ES-I3 (cell line): ENCODE results near the gene MT3.

Source experiments
- H3K36me3 ChIP-seq: 2 replicates; pipeline ENCODE4 v1.6.1; 2013; ENCODE audit warnings: mild to moderate bottlenecking, low read length, control low read depth, moderate library complexity; ENCODE audit not compliant: insufficient read depth
- H3K4me1 ChIP-seq: 2 replicates; pipeline ENCODE4 v1.6.1; 2013; ENCODE audit warnings: mild to moderate bottlenecking, control low read depth, low read length; ENCODE audit not compliant: insufficient read depth
- H3K9ac ChIP-seq: 2 replicates; pipeline ENCODE4 v1.6.1; 2013; ENCODE audit warnings: low read depth, mild to moderate bottlenecking, low read length, moderate library complexity
- H3K9me3 ChIP-seq: 2 replicates; pipeline ENCODE4 v1.6.1; 2013; ENCODE audit warnings: mild to moderate bottlenecking, low read length, moderate library complexity; ENCODE audit not compliant: control insufficient read depth, insufficient read depth

Gene MT3

DNA sequence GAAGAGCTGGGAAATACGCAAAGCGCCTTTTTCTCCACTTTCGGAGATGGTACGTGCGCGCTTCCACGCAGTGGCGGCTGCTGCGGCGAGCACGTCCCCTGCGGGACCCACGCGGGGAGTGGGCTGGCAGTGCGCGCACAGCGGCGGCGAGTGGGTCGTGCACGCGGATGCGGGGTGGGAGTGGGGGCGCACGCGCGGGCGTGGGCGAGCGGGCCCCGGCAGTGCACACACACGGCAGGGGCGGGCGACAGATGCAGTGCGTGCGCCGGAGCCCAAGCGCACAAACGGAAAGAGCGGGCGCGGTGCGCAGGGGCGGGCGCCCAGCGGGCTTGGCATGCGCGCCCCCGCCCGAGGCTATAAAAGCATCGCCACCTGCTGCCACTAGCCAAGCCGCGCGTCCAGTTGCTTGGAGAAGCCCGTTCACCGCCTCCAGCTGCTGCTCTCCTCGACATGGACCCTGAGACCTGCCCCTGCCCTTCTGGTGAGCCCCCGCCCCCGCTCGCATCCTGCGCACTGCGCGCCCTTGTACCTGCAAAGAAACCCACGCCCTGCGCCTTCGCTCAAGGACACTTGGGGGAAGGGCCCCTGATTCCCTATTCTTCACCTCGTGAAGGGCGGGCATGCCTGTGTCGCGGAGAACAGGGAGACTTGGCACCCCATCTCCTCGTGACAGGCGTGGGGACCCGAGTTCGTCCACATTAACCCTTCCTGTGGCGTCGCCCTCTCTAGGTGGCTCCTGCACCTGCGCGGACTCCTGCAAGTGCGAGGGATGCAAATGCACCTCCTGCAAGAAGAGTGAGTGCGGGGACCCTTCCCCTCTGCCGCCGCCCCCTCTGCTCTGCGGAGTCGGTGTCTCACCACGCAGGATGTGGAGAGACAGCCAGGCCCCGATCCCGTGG, at the start of gene MT3:
Gene MT3 (plus strand): TSS at position 388 of the 899 bp plus-strand sequence. CDS start 63 bp downstream, at position 451.
- Histone ChIP-seq H3K36me3 (no peaks in the 10 kb centered on the region), H3K4me1 (no peaks in the 10 kb centered on the region; the same call in 1 of the 2 replicates), H3K9ac (peak within 1 kb of the TSS; percentile 56), H3K9me3 (no peaks in the 10 kb centered on the region; the same call in 1 of the 2 replicates)

DNA sequence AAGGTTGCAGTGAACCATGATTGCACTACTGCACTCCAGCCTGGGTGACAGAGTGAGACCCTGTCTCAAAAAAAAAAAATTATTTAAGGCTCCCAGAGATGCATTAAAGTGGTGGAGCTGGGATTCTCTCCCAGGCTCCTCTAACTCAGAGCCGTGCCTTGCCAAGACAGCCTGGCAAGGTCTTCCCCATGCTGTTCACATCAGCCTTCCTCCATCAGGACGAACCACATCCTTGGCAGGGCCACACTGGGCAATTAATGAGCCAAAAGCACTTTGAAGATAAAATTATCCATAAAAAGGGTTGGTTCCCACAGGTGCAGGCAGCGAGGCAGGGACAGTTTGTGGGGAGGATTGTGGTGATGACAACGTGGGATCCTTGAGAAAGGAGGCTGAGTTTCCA, 49.7 kb upstream of the MT3 start:
- Histone ChIP-seq H3K9me3 (no peaks in the 10 kb centered on the region), H3K9ac (no peak overlapping the region), H3K4me1 (no peaks in the 10 kb centered on the region), H3K36me3 (no peaks in the 10 kb centered on the region)

DNA sequence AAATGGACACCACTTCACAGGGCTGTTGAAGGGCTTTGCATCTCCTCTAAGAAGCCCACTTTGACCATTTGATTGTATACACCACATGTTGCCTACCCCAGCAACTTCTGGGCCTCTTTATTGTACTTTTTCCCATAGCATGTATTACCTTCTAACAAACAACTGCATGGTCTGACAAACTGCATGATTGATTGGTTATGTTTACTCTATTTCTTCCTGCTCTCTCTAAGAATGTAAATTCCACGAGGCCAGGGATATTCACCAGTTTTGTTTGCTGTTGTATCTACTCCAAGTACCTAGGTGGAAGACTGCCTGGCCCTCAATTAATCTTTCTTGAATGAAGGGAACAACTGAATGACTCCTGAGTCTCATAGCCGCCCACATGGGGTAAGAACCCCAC, 47.3 kb upstream of the MT3 start:
- Histone ChIP-seq H3K9me3 (no peaks in the 10 kb centered on the region), H3K4me1 (0 out of 2 replicates have a peak, but pooled peaks cover 5% of the 10 kb centered on the region), H3K36me3 (no peaks in the 10 kb centered on the region), H3K9ac (no peak overlapping the region)

DNA sequence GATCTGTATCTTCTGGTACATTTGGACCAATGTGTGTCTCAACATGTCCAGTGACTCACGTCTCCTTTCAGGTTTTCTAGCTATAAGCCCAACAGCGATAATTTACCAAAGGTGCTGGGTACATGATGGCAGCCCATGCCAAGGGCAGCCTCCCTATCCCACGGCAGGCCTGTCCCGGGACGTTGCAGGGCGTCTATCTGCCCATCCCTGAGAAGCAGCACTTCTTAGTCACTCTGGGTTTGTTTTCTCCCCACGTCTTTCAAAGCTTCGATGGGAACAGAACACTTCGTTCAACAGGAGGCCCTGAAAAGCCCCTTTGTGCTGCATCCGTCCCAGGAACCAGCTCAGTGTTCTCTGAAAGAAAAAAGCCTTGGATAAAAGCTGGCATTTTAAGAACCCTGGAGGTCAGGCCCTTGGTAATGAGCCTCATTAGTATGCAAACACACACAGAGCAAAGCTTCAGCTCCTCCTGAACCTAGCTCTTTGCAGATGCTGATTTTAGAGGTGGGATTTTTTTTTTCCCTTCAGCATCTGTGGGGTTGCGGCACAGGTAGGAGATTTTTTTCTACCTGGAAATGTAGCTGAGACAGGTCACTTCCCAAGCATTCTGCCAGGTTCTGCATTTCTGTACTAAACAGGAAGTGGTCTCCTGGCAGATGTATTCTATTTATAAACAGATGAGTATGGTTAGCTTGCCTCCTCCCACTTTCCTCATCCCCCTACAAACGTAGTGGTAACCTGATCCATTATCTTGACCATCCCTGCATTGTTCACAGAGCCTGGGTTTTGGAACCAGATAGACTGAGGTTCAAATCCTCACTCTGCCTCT, 42.0 kb upstream of the MT3 start:
- no peaks in the 10 kb centered on the region for H3K36me3 ChIP-seq
- peaks cover 19% of the 10 kb centered on the region for H3K4me1 ChIP-seq
- H3K9ac ChIP-seq = peak overlapping the region; percentile 30
- no peaks in the 10 kb centered on the region for H3K9me3 ChIP-seq

DNA sequence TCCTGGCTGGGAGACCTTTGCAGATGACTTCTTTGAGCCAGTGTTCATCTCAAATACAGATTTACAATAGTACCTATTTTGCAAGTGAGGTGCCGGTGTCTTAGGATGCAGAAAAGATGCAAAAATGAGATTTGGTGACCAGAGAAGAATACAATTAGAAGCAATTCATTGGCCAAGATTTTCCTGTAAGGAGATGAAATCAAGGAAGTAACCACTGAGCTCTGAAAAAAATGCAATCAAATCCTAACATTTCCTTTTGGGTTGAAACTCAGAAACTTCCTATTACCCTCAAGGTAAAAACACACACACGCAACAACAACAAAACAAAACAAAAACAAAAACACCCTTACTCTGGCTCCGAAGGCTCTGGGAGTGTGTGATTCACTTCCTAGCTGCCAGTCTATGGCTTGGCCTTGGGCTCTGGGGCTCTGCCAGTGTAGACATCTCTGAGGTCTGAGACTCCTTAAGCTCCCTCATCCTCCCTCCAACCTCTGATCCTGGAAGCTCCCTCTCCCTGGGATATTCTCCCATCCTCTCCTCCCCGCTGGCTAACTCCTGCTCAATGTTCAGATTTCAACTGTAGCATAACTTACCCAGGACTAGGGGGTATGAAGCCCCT, 41.3 kb upstream of the MT3 start:
- peaks cover 19% of the 10 kb centered on the region for H3K4me1 ChIP-seq
- peak overlapping the region; percentile 5; the same call in 1 of the 2 replicates for H3K9ac ChIP-seq
- no peaks in the 10 kb centered on the region for H3K9me3 ChIP-seq
- no peaks in the 10 kb centered on the region for H3K36me3 ChIP-seq

DNA sequence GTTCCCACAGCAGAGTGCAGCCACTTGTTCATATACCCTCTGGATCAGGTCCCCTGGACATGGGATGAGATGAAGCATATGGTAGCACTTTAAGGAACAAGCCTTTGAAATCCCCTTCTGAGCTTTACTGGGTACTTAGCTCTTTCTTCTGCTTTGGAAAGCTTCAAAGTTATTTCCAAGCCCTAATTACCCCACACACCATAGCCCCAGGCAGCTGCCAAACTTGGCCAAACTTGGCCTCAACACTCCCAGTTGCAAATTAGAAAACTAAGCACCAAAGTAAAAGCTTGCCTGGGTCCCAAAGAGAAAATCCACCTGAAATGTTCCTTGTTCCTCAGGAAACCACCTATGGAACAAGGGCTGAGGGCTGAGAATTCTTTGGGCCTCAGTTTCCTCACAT, 40.2 kb upstream of the MT3 start:
- H3K4me1 ChIP-seq = peaks cover 19% of the 10 kb centered on the region
- H3K9ac ChIP-seq = no peak overlapping the region
- no peaks in the 10 kb centered on the region for H3K36me3 ChIP-seq
- no peaks in the 10 kb centered on the region for H3K9me3 ChIP-seq

DNA sequence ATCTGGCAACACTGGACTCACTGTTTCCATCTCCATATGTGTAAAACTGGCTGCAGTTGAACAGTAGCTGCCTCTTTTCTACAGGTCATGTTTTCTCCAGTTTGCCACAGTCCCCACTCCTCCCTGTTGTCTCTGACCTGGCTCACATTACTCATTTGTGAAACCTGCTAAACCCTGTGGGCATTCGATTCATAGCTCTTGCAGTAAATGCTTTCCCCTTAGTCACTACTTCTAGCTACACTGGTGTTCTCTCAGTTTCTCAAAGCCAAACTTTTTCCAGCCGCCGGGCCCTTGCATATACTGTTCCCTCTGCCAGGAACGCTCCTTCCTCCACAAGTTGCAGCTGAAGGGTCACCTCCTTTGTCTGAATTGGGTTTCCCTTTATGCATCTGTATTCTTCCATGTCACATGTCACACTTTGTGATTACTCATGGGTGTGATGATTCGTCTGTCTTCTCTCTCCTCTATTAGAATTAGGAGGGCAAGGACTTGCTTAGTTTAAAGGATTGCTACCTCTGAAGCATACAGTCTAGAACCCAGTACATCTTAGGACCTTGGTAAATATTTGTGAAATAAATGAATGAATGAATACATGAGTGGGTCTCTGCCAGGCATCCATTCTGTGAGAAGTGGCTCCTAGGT, 39.5 kb upstream of the MT3 start:
- Histone ChIP-seq H3K9ac (no peak overlapping the region), H3K36me3 (no peaks in the 10 kb centered on the region), H3K9me3 (no peaks in the 10 kb centered on the region), H3K4me1 (peaks cover 19% of the 10 kb centered on the region)

DNA sequence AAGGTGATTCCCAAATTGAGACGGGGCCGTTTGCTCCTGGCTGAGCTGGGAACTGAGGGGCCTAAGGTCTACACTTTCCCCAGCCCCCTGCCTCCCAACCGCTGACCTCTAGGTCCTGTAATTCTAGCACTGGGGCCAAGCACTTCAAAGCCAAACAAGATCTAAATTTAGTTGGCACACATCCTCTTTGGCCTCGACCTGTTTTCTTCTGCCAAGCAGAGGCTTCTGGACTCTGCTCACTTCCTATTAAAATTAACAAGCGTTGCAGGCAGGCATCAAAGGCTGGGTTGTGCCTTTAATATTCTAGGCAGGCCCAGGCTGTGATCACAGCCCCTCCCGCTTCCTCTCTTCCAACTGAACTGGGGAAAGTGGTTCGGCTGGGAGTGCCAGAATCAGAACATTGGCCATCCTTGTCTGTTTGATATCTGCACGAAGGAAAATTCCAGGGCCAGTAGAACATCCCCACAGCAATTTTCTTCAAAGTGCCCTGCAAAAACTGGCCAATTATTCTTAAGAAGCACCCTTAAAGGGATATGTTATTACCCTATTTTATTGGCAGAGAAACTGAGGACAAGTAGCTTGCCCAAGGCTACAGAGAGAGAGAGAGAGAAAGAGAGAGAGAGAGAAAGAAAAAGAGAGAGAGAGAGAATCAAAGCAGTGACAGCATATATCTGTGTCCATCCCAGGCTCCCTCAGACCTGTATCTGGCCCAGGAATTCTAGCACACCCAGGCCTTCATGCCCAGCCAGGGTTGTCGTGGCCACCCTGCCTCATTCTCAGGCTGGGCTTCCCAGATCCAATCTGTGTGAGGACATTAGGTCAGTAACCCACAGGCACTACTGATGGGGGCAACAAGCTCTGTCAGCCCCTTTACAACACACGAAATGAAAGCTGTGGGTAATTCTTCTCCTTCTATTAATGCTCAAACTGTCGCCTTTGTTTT, 37.3 kb upstream of the MT3 start:
- Histone ChIP-seq H3K9me3 (no peaks in the 10 kb centered on the region), H3K4me1 (peaks cover 14% of the 10 kb centered on the region), H3K9ac (no peak overlapping the region), H3K36me3 (no peaks in the 10 kb centered on the region)

DNA sequence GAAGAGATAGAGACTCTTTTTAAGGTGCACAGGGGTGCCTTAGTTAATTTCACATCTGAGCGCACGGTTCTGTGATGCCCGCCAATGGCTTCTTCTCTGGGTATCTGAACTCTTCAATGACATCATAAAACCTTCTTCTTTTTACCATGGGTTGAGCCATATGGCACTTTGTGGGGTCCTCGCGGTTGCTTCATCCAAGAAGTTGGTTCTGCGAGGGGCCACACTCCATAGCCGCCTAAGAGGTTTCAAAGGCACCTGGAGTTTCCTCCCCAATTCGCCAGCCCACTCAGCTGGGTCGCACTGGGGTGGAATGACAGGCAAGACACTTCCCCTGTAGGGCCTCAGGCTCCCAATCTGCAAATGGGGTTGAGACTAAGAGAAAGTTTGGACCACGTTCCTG, 34.9 kb upstream of the MT3 start:
- Histone ChIP-seq H3K36me3 (no peaks in the 10 kb centered on the region), H3K9ac (no peak overlapping the region), H3K4me1 (no peaks in the 10 kb centered on the region)

DNA sequence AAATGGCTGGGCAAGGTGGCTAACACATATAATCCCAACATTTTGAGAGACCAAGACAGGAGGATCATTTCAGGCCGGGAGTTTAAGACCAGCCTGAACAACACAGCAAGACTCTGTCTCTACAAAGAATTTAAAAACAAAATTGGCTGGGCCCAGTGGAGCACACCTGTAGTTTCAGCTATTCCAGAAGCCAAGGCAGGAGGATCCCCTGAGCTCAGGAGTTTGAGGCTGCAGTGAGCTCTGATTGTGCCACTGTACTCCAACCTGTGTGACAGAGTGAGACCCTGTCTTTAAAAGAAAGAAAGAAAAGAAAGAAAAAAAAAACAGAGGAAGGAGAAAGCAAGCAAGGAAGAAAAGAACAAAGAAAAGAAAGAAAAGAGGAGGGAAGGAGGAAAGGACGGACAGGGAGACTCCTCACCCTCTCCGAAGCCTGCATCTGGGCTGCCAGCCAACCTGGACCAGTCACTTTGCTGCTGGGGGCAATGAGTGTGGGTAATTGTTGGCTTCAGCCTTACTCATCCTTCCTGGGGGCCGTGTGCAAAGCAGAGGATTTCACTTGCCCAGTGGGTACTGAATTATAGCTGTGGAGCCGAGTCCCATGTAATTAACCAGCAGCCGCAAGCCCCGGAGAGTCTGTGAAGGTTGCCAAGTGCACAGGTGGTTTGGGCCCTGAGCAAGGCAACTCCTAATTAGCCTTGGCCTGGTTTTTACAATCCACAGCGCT, 31.1 kb upstream of the MT3 start:
- H3K36me3 ChIP-seq = no peaks in the 10 kb centered on the region
- no peaks in the 10 kb centered on the region for H3K9me3 ChIP-seq
- no peaks in the 10 kb centered on the region for H3K4me1 ChIP-seq
- no peak overlapping the region for H3K9ac ChIP-seq

More for the DNA sequence above, 34.9 kb upstream of the MT3 start:
- H3K9me3 ChIP-seq = no peaks in the 10 kb centered on the region

DNA sequence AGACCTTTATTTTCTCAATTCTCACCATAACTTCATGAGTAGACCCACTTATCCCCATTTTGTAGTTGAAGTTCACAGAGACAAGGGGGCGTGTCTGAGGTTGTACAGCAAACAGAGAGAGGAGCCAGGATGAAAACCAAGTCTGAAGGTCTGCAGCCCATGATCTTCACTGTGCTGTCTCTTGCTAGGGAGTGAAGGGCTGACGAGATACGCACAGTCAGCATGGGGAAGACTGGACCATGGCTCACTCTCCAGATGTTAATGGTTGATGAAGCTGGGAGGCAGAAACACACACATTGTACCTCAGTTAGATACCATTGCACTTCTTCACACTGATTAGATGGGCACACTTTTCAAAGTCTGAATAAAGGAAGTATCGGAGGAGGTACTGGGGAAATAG, 30.2 kb upstream of the MT3 start:
- Histone ChIP-seq H3K36me3 (no peaks in the 10 kb centered on the region), H3K4me1 (no peaks in the 10 kb centered on the region), H3K9me3 (no peaks in the 10 kb centered on the region), H3K9ac (no peak overlapping the region)

DNA sequence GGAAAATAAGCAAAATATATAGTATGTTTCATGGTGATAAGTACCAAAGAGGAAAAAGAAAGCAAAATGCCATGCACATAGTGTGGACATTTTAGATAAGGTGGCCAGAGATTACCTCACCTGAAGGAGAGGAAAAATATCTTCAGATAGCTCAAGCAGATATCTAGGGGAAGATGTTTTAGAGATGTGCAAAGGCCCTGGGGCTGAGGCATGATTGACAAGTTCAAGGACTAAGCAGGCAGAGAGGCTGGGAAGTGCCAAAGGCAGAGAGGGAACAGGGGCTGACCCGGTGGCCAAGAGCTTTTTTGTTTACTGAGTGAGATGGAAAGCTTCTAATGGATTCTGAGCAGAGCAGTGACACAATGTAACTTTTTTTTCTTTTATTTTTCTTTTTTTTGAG, 28.9 kb upstream of the MT3 start:
- Histone ChIP-seq H3K4me1 (no peaks in the 10 kb centered on the region), H3K36me3 (no peaks in the 10 kb centered on the region), H3K9ac (no peak overlapping the region), H3K9me3 (no peaks in the 10 kb centered on the region)

DNA sequence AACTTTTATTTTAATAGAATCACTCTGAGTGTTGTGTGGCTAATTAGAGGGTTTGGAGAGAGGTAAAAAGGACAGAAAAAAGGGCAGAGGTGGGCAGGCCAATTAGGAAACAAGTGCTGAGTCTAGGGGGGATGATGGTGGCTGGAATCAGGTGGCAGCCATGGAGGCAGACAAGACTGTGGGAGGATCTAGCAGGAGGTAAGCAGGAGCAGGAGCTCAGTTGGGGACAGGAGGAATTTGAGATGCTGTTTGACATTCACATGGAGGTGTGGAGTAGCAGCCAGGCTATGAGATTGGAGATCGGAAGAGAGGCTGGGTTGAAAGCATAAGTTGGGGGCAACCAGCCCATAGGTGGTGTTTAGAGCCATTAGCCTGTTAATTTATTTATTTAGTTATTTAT, 28.2 kb upstream of the MT3 start:
- no peaks in the 10 kb centered on the region for H3K9me3 ChIP-seq
- no peaks in the 10 kb centered on the region for H3K4me1 ChIP-seq
- H3K9ac ChIP-seq = no peak overlapping the region
- no peaks in the 10 kb centered on the region for H3K36me3 ChIP-seq
